Iris pigment epithelial cell (primary cell): ENCODE data around the gene C1orf21.

Experiments
- DNase-seq: peaks from one replicate; pipeline ENCODE4 v3.0.0-alpha.2; 2011; ENCODE audit warnings: low read depth

C1orf21 gene

GRCh38 chr1:184660462-184661191, 273.8 kb downstream of the C1orf21 start:
- no peak for DNase-seq

GRCh38 chr1:184661801-184662200, 275.0 kb downstream of the C1orf21 start:
- DNase-seq: no peak

- DNase-seq: peak; percentile 58
Observed at GRCh38 chr1:184664042-184664660, 277.3 kb downstream of the C1orf21 start.

GRCh38 chr1:184664661-184665060, 277.8 kb downstream of the C1orf21 start:
- no peak for DNase-seq

GRCh38 chr1:184665360-184665759, 278.5 kb downstream of the C1orf21 start:
- DNase-seq: no peak

- DNase-seq: no peak
Observed at GRCh38 chr1:184669391-184669790, 282.6 kb downstream of the C1orf21 start.

- DNase-seq: no peak
Observed at GRCh38 chr1:184672013-184672726, 285.3 kb downstream of the C1orf21 start.

- DNase-seq: no peak
Observed at GRCh38 chr1:184673305-184673704, 286.5 kb downstream of the C1orf21 start.

GRCh38 chr1:184677344-184677743, 290.5 kb downstream of the C1orf21 start:
- DNase-seq: no peak
